Natural killer cell (primary cell): Measurements from ENCODE around the gene ANKRD44. TPM values are rescaled to one million over a fixed set of nuclear protein-coding genes. Genes with fewer than 3 reads are reported as not detected.
A peak's percentile ranks its signal among the peaks of the same experiment; 100 is the strongest.
"Not testable (repeated sequence)": the region's sequence is repeated elsewhere in the genome, so short reads cannot be mapped to it uniquely, and the experiment has no call there.

Source experiments
- ATAC-seq, 3 donors: fragments of 150-1000 bp in 2 of 3; fragments of 200-7000 bp in 1 of 3; cut with Tn5 transposase; 1 replicate in 1 of 3; 2 replicates in 2 of 3; pipeline ENCODE4 v1.10.0; 2021; ENCODE audit warnings: mild to moderate bottlenecking in 2 of 3, moderate library complexity in 2 of 3
- DNase-seq, 2 donors: peaks; one replicate each; pipeline versions ENCODE4 v3.0.0 to v3.0.0-alpha.2; 2013 to 2021; ENCODE audit warnings: mixed read lengths in 1 of 2
- H3K27ac ChIP-seq: one replicate; pipeline ENCODE4 v1.5.1; 2013; ENCODE audit warnings: mild to moderate bottlenecking, low read length
- H3K27me3 ChIP-seq: one replicate; pipeline ENCODE4 v1.6.1; 2013; ENCODE audit warnings: low read length; ENCODE audit not compliant: control insufficient read depth, insufficient read depth
- H3K36me3 ChIP-seq: one replicate; pipeline ENCODE4 v1.6.1; 2013; ENCODE audit warnings: low read length; ENCODE audit not compliant: control insufficient read depth, insufficient read depth
- H3K4me1 ChIP-seq: one replicate; pipeline ENCODE4 v1.6.1; 2013; ENCODE audit warnings: low read length; ENCODE audit not compliant: control insufficient read depth, insufficient read depth
- H3K4me3 ChIP-seq: one replicate; pipeline ENCODE4 v1.5.1; 2013; ENCODE audit warnings: low read length
- H3K9me3 ChIP-seq: one replicate; pipeline ENCODE4 v1.6.1; 2013; ENCODE audit warnings: low read length; ENCODE audit not compliant: control insufficient read depth, insufficient read depth
- H3K27ac Mint-ChIP-seq, 2 donors: one replicate each; pipeline ENCODE4 v1.8.0; 2022; ENCODE audit warnings: mild to moderate bottlenecking in 2 of 2, mixed read lengths in 2 of 2, moderate library complexity in 1 of 2
- H3K27me3 Mint-ChIP-seq, 2 donors: one replicate each; pipeline ENCODE4 v1.8.0; 2022; ENCODE audit warnings: low read depth in 2 of 2, mixed read lengths in 2 of 2
- H3K36me3 Mint-ChIP-seq: one replicate; pipeline ENCODE4 v1.8.0; 2022; ENCODE audit warnings: mixed read lengths
- H3K4me1 Mint-ChIP-seq, 2 donors: one replicate each; pipeline ENCODE4 v1.8.0; 2022; ENCODE audit warnings: mixed read lengths in 2 of 2
- H3K4me3 Mint-ChIP-seq: one replicate; pipeline ENCODE4 v1.8.0; 2022; ENCODE audit warnings: mild to moderate bottlenecking, moderate library complexity, mixed read lengths
- H3K9me3 Mint-ChIP-seq, 2 donors: one replicate each; pipeline ENCODE4 v1.8.0; 2022; ENCODE audit warnings: mixed read lengths in 2 of 2
- CTCF ChIP-seq: fragments of 200-600 bp; IDR thresholded peaks from one replicate; pipeline ENCODE4 v1.8.0; 2022; ENCODE audit warnings: antibody characterized with exemption
- WGBS: methylation state at CpG from one replicate; pipeline ENCODE4 v1.1.7; 2013; ENCODE audit warnings: missing lambda C conversion rate; ENCODE audit not compliant: insufficient coverage; 5-methylcytosine and 5-hydroxymethylcytosine counted together
- intact Hi-C: fragments of 100-400 bp; cut with micrococcal nuclease; formaldehyde crosslinking; loops from one replicate; pipeline ENCODE4 v1.14.2; 2022
- total RNA-seq, 4 donors: library from RNA; stranded (reverse); fragments of 120-200 nt in 1 of 4; gene quantifications; one replicate each; pipeline versions ENCODE4 v1.2.3 to v1.2.4, GENCODE V29; 2013 to 2022

The ANKRD44 gene
- total RNA-seq, 3 donors from 2014 or later (not counting 1 experiment from before 2014, with no cell fraction given), result 252 to 376 (median 311) TPM

DNA sequence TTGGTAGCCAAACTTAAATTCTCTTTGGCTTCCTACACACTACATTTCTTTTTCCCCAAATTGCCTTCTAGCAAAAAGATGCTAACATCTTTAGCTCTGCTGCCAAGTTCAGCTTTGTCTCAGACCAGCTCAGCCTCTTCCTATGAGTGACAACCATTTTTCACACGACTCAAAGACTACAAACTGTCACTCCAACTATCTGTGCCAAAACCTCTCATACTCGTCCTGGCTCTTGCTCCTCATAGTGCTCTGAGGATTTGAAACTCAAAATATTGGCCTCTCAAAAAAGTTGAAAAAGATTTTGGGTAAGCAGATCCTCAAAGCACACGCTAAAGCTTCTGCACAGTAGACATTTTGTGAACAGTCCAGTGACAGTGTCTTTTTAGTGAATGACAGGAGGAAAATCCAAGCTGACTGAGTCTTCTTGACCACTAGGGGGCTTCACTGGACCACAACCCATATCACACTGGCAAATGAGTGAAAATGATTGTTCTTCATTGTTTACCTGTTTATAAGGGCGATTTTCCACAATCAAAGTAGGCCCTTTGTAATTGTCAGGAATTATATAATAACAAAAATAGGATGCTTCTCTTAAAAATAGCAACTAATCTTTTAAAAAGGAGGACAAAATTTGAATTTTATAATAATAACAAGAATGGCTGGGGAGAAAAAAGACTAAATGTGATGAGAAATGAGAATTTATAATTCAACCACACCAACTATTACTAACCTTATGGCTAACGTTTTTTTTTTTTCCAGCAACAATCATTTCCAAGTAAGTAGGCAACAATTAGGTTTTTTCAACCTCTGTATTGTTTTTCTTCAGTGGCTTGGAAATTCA, 298.6 kb downstream of the ANKRD44 start:
- intact Hi-C loops, result loop anchor here (1.0 kb wide), 1 partner anchor 366 kb away; no protein-coding TSS in a partner anchor
- no peaks in the 10 kb centered on the region for H3K4me1 ChIP-seq
- peak in 1 of 2 donors; percentile 68 for DNase-seq
- peak overlapping the region; percentile 55 to 74 for H3K27ac Mint-ChIP-seq
- H3K9me3 ChIP-seq, result no peaks in the 10 kb centered on the region
- peaks cover 69% of the 10 kb centered on the region for H3K36me3 ChIP-seq
- ATAC-seq, result peak; percentile 59 to 77 (median 66)
- H3K9me3 Mint-ChIP-seq, result no peaks in the 10 kb centered on the region
- H3K27ac ChIP-seq, result no peak overlapping the region
- peaks cover 9 to 17% of the 10 kb centered on the region in 2 donors for H3K4me1 Mint-ChIP-seq
- no peaks in the 10 kb centered on the region for H3K36me3 Mint-ChIP-seq
- no peak overlapping the region for H3K4me3 Mint-ChIP-seq
- 97% methylated on average over 3 of the region's 5 CpGs for WGBS
- H3K27me3 Mint-ChIP-seq, result no peaks in the 10 kb centered on the region
- H3K27me3 ChIP-seq, result no peaks in the 10 kb centered on the region
- peak; percentile 77 for TF ChIP-seq CTCF
- H3K4me3 ChIP-seq, result no peak overlapping the region

DNA sequence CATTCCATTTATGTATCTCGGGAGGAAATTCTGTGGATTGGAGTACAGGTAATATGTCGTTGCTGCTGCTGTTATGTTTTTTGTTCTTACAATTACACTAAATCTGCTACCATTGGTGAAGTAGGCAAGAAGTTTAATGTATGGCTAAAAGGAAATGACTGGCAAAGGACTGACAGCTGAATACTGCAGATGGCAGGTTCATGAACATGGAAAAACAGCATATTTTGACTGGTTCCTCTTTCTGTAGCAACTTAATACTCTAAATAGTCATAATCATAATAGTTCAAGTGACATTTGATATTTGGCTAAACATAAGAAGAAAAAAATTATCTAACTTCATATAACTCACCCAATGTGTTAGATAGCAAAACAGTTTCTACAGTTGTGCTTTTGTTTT, 299.6 kb downstream of the ANKRD44 start:
- no peak for TF ChIP-seq CTCF
- DNase-seq (no peak), ATAC-seq (no peak)
- H3K27me3 Mint-ChIP-seq, result no peaks in the 10 kb centered on the region
- intact Hi-C loops, result no loop called here
- no peaks in the 10 kb centered on the region for H3K36me3 Mint-ChIP-seq
- H3K9me3 Mint-ChIP-seq, result no peaks in the 10 kb centered on the region
- H3K4me1 Mint-ChIP-seq, result peaks cover 9 to 16% of the 10 kb centered on the region in 2 donors
- WGBS, result no CpG with 5 or more reads among the region's 2 CpGs
- Histone ChIP-seq H3K9me3 (no peaks in the 10 kb centered on the region), H3K27me3 (no peaks in the 10 kb centered on the region), H3K27ac (no peak overlapping the region), H3K4me1 (no peaks in the 10 kb centered on the region), H3K4me3 (no peak overlapping the region), H3K36me3 (peaks cover 74% of the 10 kb centered on the region)
- peak overlapping the region in 1 of 2 donors; percentile 53 for H3K27ac Mint-ChIP-seq
- H3K4me3 Mint-ChIP-seq, result no peak overlapping the region

DNA sequence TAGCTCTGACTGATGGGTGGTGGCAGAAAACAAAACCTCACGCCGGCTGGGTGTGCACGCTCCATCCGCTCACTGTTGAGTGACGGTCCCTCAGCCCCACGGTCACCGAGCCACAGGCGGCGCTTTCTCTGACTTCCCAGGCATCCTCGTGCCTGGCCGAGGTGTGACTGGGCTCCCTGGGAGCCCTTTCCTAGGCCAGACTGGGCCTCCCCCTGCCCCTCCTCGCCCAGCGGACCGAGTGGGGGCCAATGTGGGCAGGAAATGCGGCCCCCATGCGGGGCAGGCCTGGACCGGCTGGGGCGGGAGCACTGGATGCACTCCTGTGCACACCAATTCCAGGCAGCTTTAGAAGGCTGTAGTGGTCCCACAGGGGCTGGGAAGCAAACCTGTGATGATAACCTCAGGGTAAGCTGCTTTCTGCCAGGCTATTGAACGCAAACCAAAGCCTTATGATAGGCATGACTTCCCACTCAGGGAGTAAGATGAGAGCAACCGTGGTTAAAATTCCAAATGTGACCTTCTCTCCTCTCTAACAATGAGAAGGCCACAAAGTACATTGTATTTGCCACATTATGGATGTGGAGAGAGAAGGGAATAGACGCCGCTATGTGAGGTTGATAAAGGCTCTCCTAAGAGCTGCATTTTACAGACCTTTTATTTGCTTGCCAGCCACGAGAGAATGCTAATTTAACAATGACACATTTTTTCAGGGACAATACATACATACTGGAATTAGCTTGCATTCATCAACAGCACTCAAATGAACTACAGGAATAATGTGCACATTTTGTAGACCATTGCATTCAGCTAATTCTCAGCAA, 300.2 kb downstream of the ANKRD44 start:
- H3K27ac Mint-ChIP-seq, result peak overlapping the region in 1 of 2 donors; percentile 53
- no peaks in the 10 kb centered on the region for H3K9me3 Mint-ChIP-seq
- H3K36me3 Mint-ChIP-seq, result no peaks in the 10 kb centered on the region
- intact Hi-C loops, result no loop called here
- Histone ChIP-seq H3K27me3 (no peaks in the 10 kb centered on the region), H3K4me3 (no peak overlapping the region), H3K27ac (no peak overlapping the region), H3K9me3 (no peaks in the 10 kb centered on the region), H3K4me1 (no peaks in the 10 kb centered on the region), H3K36me3 (peaks cover 74% of the 10 kb centered on the region)
- H3K27me3 Mint-ChIP-seq, result no peaks in the 10 kb centered on the region
- WGBS, result 93% methylated on average over 23 of the region's 23 CpGs
- H3K4me1 Mint-ChIP-seq, result peaks cover 9 to 10% of the 10 kb centered on the region in 2 donors
- ATAC-seq (no peak), DNase-seq (no peak)
- no peak overlapping the region for H3K4me3 Mint-ChIP-seq
- no peak for TF ChIP-seq CTCF

GRCh38 chr2:197008741-197009341, 301.7 kb downstream of the ANKRD44 start:
- H3K4me1 Mint-ChIP-seq, H3K27me3 ChIP-seq, DNase-seq, H3K27ac ChIP-seq, H3K9me3 ChIP-seq, H3K4me3 ChIP-seq, intact Hi-C loops, H3K4me1 ChIP-seq, ATAC-seq, H3K9me3 Mint-ChIP-seq, H3K4me3 Mint-ChIP-seq, H3K36me3 Mint-ChIP-seq, H3K27me3 Mint-ChIP-seq: not testable (repeated sequence)
- H3K36me3 ChIP-seq, result peaks cover 76% of the 10 kb centered on the region
- peak overlapping the region in 1 of 2 donors; percentile 15 for H3K27ac Mint-ChIP-seq
- 98% methylated on average over 13 of the region's 13 CpGs for WGBS
